OCI-LY7 (cell line): ENCODE data around the gene SLC2A4RG. TPM values are rescaled to one million over a fixed set of nuclear protein-coding genes. Genes with fewer than 3 reads are reported as not detected.

ENCODE experiments used
- BruUV-seq: library from RNA; stranded (reverse); fragments of 400-500 nt; replicated peaks from 2 replicates; lab custom pipeline; 2021; lab: Mats Ljungman, UMichigan
- CTCF ChIA-PET: fragments of 300-600 bp; sonication (Branson Sonifier 250); formaldehyde crosslinking; loops from one replicate; lab custom pipeline; 2022; ENCODE audit warnings: antibody characterized with exemption; ENCODE audit not compliant: unreplicated experiment; lab: Charles Lee
- POLR2A ChIA-PET: fragments of 300-600 bp; sonication (Branson Sonifier 250); formaldehyde crosslinking; loops from one replicate; lab custom pipeline; 2022; ENCODE audit warnings: antibody characterized with exemption; lab: Charles Lee
- DNase-seq: peaks from one replicate; pipeline ENCODE4 v3.0.0-alpha.2; 2015; ENCODE audit warnings: low spot score
- H2AFZ ChIP-seq: fragments of 200-600 bp; sonication (generic), shearing (Covaris generic); 2 replicates; pipeline ENCODE4 v1.6.1; 2014; ENCODE audit warnings: mild to moderate bottlenecking, antibody characterized with exemption, low read length, moderate library complexity
- H3K27ac ChIP-seq: fragments of 200-600 bp; sonication (generic); 2 replicates; pipeline ENCODE4 v1.5.1; 2014; ENCODE audit warnings: mixed run types, low read depth, mild to moderate bottlenecking, moderate library complexity, low read length, inconsistent platforms; ENCODE audit not compliant: poor library complexity, severe bottlenecking
- H3K36me3 ChIP-seq: fragments of 200-600 bp; sonication (generic); 2 replicates; pipeline ENCODE4 v1.6.1; 2014; ENCODE audit warnings: mild to moderate bottlenecking, antibody characterized with exemption, low read length, moderate library complexity, mixed read lengths; ENCODE audit not compliant: insufficient read depth
- H3K4me1 ChIP-seq: fragments of 200-600 bp; sonication (generic); 2 replicates; pipeline ENCODE4 v1.5.1; 2014; ENCODE audit warnings: mild to moderate bottlenecking, low read length; ENCODE audit not compliant: insufficient read depth, poor library complexity, severe bottlenecking
- H3K4me2 ChIP-seq: fragments of 200-600 bp; sonication (generic); 2 replicates; pipeline ENCODE4 v1.6.1; 2014; ENCODE audit warnings: mild to moderate bottlenecking, low read length
- H3K4me3 ChIP-seq: fragments of 200-600 bp; sonication (generic); 2 replicates; pipeline ENCODE4 v1.5.1; 2014; ENCODE audit warnings: mild to moderate bottlenecking, low read depth, low read length; ENCODE audit not compliant: poor library complexity, severe bottlenecking
- H3K79me2 ChIP-seq: fragments of 200-600 bp; sonication (generic); 2 replicates; pipeline ENCODE4 v1.6.1; 2016; ENCODE audit warnings: low read depth, mild to moderate bottlenecking, low read length, moderate library complexity, mixed read lengths; ENCODE audit not compliant: insufficient read depth
- H3K9me2 ChIP-seq: fragments of 200-600 bp; sonication (generic); 2 replicates; pipeline ENCODE4 v1.6.1; 2016; ENCODE audit warnings: mild to moderate bottlenecking, low read length, mixed read lengths; ENCODE audit not compliant: insufficient read depth
- H3K9me3 ChIP-seq: fragments of 200-600 bp; sonication (generic); 2 replicates; pipeline ENCODE4 v1.6.1; 2014; ENCODE audit warnings: mild to moderate bottlenecking, mixed run types, low read length, mixed read lengths
- H4K20me1 ChIP-seq: fragments of 200-600 bp; sonication (generic); 2 replicates; pipeline ENCODE4 v1.6.1; 2014; ENCODE audit warnings: mild to moderate bottlenecking, antibody characterized with exemption, low read length, moderate library complexity, mixed read lengths; ENCODE audit not compliant: insufficient read depth
- EZH2phosphoT487 ChIP-seq: fragments of 200-600 bp; sonication (generic); IDR thresholded peaks from 2 replicates; pipeline ENCODE4 v1.6.1; 2018; ENCODE audit warnings: low read depth, borderline replicate concordance, mild to moderate bottlenecking, mixed run types, antibody characterized with exemption, low read length, moderate library complexity, mixed read lengths
- intact Hi-C: fragments of 100-400 bp; cut with micrococcal nuclease; formaldehyde crosslinking; loops from one replicate; pipeline ENCODE4 v1.10.0; 2022; ENCODE audit not compliant: unreplicated experiment
- total RNA-seq, 2 experiments: library from RNA; depleted of rRNA in 1 of 2; stranded (reverse); fragments of >200 nt in 1 of 2; shearing (Covaris generic) in 1 of 2; gene quantifications; 2 replicates each; pipeline ENCODE4 v1.2.3, GENCODE V29; 2014 to 2022
- TF ChIP-seq, protein P1 (sequence below): fragments of 200-600 bp; sonication (generic); conservative IDR thresholded peaks from 2 replicates; pipeline ENCODE4 v1.5.1; 2014; ENCODE audit warnings: mild to moderate bottlenecking, antibody characterized with exemption, low read length, moderate library complexity, mixed read lengths

Gene SLC2A4RG
- total RNA-seq, 2 experiments from 2014 or later = 77.9 to 113 TPM

- H3K36me3 ChIP-seq = peaks cover 80% of the 10 kb centered on the region
- peak overlapping the region; percentile 19; the same call in 1 of the 2 replicates for H3K4me2 ChIP-seq
- ChIA-PET CTCF (no interaction called here), POLR2A (interaction anchor here (1.3 to 1.9 kb wide), 2 partner anchors 8 to 10 kb away, joined by 4 to 5 read pairs; no protein-coding TSS in a partner anchor)
- peaks cover 4% of the 10 kb centered on the region; the same call in 1 of the 2 replicates for H4K20me1 ChIP-seq
- peaks cover 27% of the 10 kb centered on the region for H3K4me1 ChIP-seq
- no peak overlapping the region for H2AFZ ChIP-seq
- TF ChIP-seq, protein P1, sequence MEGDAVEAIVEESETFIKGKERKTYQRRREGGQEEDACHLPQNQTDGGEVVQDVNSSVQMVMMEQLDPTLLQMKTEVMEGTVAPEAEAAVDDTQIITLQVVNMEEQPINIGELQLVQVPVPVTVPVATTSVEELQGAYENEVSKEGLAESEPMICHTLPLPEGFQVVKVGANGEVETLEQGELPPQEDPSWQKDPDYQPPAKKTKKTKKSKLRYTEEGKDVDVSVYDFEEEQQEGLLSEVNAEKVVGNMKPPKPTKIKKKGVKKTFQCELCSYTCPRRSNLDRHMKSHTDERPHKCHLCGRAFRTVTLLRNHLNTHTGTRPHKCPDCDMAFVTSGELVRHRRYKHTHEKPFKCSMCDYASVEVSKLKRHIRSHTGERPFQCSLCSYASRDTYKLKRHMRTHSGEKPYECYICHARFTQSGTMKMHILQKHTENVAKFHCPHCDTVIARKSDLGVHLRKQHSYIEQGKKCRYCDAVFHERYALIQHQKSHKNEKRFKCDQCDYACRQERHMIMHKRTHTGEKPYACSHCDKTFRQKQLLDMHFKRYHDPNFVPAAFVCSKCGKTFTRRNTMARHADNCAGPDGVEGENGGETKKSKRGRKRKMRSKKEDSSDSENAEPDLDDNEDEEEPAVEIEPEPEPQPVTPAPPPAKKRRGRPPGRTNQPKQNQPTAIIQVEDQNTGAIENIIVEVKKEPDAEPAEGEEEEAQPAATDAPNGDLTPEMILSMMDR = no peak
- TF ChIP-seq EZH2phosphoT487 = no peak
- H3K27ac ChIP-seq = no peak overlapping the region
- no peaks in the 10 kb centered on the region for H3K9me2 ChIP-seq
- DNase-seq = no peak
- peak overlapping the region; percentile 13 for H3K4me3 ChIP-seq
- H3K9me3 ChIP-seq = peaks cover 28% of the 10 kb centered on the region
- BruUV-seq = no TSS peak
- peaks cover 93% of the 10 kb centered on the region for H3K79me2 ChIP-seq
- intact Hi-C loops = no loop called here
Observed at GRCh38 chr20:63711085-63711645, 28.4 kb upstream of the SLC2A4RG start.

DNA sequence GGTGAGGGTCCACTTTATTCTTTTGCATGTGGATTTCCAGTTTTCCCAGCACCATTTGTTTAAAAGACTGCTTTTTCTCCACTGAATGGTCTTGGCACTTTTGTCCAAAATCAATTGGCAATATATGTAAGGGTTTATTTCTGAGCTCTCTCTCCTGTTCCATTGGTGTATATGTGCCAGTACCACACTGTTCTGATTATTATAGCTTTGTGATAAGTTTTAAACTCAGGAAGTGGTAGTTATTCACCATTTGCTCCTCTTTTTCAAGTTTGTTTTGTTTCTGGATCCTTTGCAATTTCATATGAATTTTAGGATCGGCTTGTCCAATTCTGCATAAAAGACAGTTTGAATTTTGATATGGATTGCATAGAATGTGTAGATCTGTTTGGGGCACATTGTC, 27.4 kb upstream of the SLC2A4RG start:
- no peak for TF ChIP-seq EZH2phosphoT487
- TF ChIP-seq, protein P1 = no peak
- no peak overlapping the region for H2AFZ ChIP-seq
- no peaks in the 10 kb centered on the region for H4K20me1 ChIP-seq
- CTCF ChIA-PET = no interaction called here
- H3K79me2 ChIP-seq = peaks cover 93% of the 10 kb centered on the region
- peaks cover 85% of the 10 kb centered on the region for H3K36me3 ChIP-seq
- H3K4me1 ChIP-seq = peaks cover 22% of the 10 kb centered on the region
- H3K4me3 ChIP-seq = no peak overlapping the region
- intact Hi-C loops = no loop called here
- H3K4me2 ChIP-seq = no peak overlapping the region
- TSS peak; percentile 52 for BruUV-seq
- H3K27ac ChIP-seq = no peak overlapping the region
- DNase-seq = no peak
- peaks cover 28% of the 10 kb centered on the region for H3K9me3 ChIP-seq
- H3K9me2 ChIP-seq = no peaks in the 10 kb centered on the region
- POLR2A ChIA-PET = no interaction called here

DNA sequence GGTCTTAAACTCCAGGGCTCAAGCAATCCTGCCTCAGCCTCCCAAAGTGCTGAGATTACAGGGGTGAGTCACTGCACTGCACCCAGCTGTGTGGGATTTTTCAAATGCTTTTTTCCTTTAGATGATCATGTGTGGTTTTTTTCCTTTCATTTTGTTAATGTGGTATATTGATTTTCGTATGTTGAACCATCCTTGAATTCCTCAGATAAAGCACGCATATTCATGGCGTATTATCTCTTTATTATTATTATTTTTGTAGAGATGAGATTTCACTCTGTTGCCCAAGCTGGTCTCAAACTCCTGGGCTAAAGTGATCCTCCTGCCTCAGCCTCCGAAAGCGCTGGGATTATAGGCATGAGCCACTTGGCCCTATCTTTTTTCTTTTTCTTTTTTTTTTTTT, 24.7 kb upstream of the SLC2A4RG start:
- ChIA-PET CTCF (no interaction called here), POLR2A (no interaction called here)
- Histone ChIP-seq H3K9me3 (peaks cover 42% of the 10 kb centered on the region), H2AFZ (no peak overlapping the region), H3K79me2 (peaks cover 96% of the 10 kb centered on the region), H3K36me3 (peaks cover 100% of the 10 kb centered on the region), H3K4me2 (no peak overlapping the region), H3K4me1 (peaks cover 10% of the 10 kb centered on the region), H4K20me1 (no peaks in the 10 kb centered on the region), H3K9me2 (no peaks in the 10 kb centered on the region), H3K4me3 (no peak overlapping the region), H3K27ac (no peak overlapping the region)
- intact Hi-C loops = no loop called here
- DNase-seq = no peak
- TF ChIP-seq, protein P1 = no peak
- no peak for TF ChIP-seq EZH2phosphoT487
- BruUV-seq = no TSS peak
